Panc1 (cell line): ENCODE results near the gene TREX2. TPM values are rescaled to one million over a fixed set of nuclear protein-coding genes. Genes with fewer than 3 reads are reported as not detected.

Experiments
- ATAC-seq: fragments of 200-7000 bp; cut with Tn5 transposase; 2 replicates; pipeline ENCODE4 v1.9.1; 2020; ENCODE audit warnings: mild to moderate bottlenecking, moderate library complexity
- BruUV-seq: library from RNA; stranded (reverse); fragments of 400-500 nt; replicated peaks from 2 replicates; lab custom pipeline; 2021; lab: Mats Ljungman, UMichigan
- CTCF ChIA-PET: fragments of 300-600 bp; sonication (Branson Sonifier 250); formaldehyde crosslinking; loops from one replicate; lab custom pipeline; 2022; ENCODE audit warnings: antibody characterized with exemption; lab: Charles Lee
- POLR2A ChIA-PET: fragments of 300-600 bp; sonication (Branson Sonifier 250); formaldehyde crosslinking; loops from one replicate; lab custom pipeline; 2022; ENCODE audit warnings: antibody characterized with exemption; lab: Charles Lee
- DNase-seq: peaks from one replicate; pipeline ENCODE4 v3.0.0-alpha.2; 2010; ENCODE audit warnings: low read depth, low spot score
- H3K27ac ChIP-seq: 2 replicates; pipeline ENCODE4 v1.5.1; 2011; ENCODE audit warnings: mild to moderate bottlenecking, low read length, inconsistent platforms
- H3K27me3 ChIP-seq: fragments of 200-500 bp; sonication (Bioruptor generic); 2 replicates; pipeline ENCODE4 v1.6.0; 2014; ENCODE audit warnings: low read length, inconsistent platforms; ENCODE audit not compliant: control insufficient read depth, insufficient read depth
- H3K36me3 ChIP-seq: fragments of 200-500 bp; sonication (Bioruptor generic); 2 replicates; pipeline ENCODE4 v1.5.1; 2014; ENCODE audit warnings: inconsistent platforms, mild to moderate bottlenecking, low read length, moderate library complexity; ENCODE audit not compliant: control insufficient read depth, insufficient read depth
- H3K4me1 ChIP-seq: 2 replicates; pipeline ENCODE4 v1.5.1; 2011; ENCODE audit warnings: inconsistent platforms, mild to moderate bottlenecking, low read length, moderate library complexity; ENCODE audit not compliant: control insufficient read depth, insufficient read depth
- H3K4me3 ChIP-seq, 2 experiments: 2 replicates each; pipeline ENCODE4 v1.5.1; 2011 to 2012; ENCODE audit warnings: low read depth in 2 of 2, low read length in 2 of 2, mild to moderate bottlenecking in 2 of 2, inconsistent platforms in 1 of 2, moderate library complexity in 1 of 2
- H3K9me3 ChIP-seq: fragments of 200-500 bp; sonication (Bioruptor generic); 2 replicates; pipeline ENCODE4 v1.5.1; 2014; ENCODE audit warnings: low read depth, mild to moderate bottlenecking, inconsistent platforms, low read length, moderate library complexity; ENCODE audit not compliant: control insufficient read depth, insufficient read depth
- POLR2AphosphoS5 ChIP-seq: IDR thresholded peaks from 2 replicates; pipeline ENCODE4 v1.6.1; 2012; ENCODE audit warnings: mild to moderate bottlenecking, low read depth, low read length, moderate library complexity
- REST ChIP-seq, 2 experiments: IDR thresholded peaks; 2 replicates each; pipeline ENCODE4 v1.6.1; 2011 to 2012; ENCODE audit warnings: low read depth in 2 of 2, control low read depth in 1 of 2, low read length in 1 of 2, mild to moderate bottlenecking in 1 of 2, moderate library complexity in 1 of 2; ENCODE audit not compliant: insufficient read depth in 1 of 2
- SIN3A ChIP-seq: IDR thresholded peaks from 2 replicates; pipeline ENCODE4 v1.6.1; 2012; ENCODE audit warnings: low read depth, mild to moderate bottlenecking, low read length, moderate library complexity, borderline replicate concordance; ENCODE audit not compliant: insufficient read depth
- TCF7L2 ChIP-seq: IDR thresholded peaks from 2 replicates; pipeline ENCODE4 v1.6.1; 2011; ENCODE audit warnings: mild to moderate bottlenecking, low read depth, low read length, inconsistent platforms
- in situ Hi-C: cut with HindIII; loops from 2 replicates; pipeline ENCODE4 v1.10.0; 2016; ENCODE audit warnings: low sequenced_read_pairs, low pct_unique_long_range_greater_than_20kb
- intact Hi-C: fragments of 100-400 bp; cut with micrococcal nuclease; formaldehyde crosslinking; loops from one replicate; pipeline ENCODE4 v1.10.0; 2022; ENCODE audit not compliant: unreplicated experiment
- total RNA-seq: library from RNA; stranded (reverse); gene quantifications from one replicate; pipeline ENCODE4 v1.2.1, GENCODE V29; 2021; ENCODE audit not compliant: unreplicated experiment
- TF ChIP-seq, protein P1 (sequence below): fragments of 450-650 bp; IDR thresholded peaks from 2 replicates; pipeline ENCODE4 v1.5.1; 2017; ENCODE audit warnings: mild to moderate bottlenecking

TREX2 gene
- total RNA-seq, 1 experiment from 2014 or later: 2.4 TPM

DNA sequence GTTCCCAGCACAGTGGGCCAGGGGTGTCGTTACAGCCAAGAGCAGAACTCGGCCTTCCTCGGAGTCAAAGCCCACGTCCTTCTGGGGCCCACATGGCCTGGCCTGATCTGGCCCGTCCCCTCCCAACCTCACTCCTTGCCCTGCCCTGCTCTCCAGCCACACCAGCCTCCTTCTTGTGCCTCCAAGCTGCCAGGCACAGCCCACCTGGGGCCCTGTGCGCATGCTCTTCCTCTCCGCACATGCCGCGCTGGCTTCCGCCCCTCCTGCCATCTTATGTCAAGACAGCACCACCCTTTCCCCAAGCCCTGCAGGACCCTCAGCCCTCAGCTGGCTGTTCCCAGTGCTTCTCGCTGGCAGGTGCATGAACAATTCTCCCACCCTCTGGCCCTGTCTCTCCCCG, 17.7 kb upstream of the TREX2 start:
- H3K36me3 ChIP-seq: no peaks in the 10 kb centered on the region
- DNase-seq: no peak
- TF ChIP-seq, protein P1, sequence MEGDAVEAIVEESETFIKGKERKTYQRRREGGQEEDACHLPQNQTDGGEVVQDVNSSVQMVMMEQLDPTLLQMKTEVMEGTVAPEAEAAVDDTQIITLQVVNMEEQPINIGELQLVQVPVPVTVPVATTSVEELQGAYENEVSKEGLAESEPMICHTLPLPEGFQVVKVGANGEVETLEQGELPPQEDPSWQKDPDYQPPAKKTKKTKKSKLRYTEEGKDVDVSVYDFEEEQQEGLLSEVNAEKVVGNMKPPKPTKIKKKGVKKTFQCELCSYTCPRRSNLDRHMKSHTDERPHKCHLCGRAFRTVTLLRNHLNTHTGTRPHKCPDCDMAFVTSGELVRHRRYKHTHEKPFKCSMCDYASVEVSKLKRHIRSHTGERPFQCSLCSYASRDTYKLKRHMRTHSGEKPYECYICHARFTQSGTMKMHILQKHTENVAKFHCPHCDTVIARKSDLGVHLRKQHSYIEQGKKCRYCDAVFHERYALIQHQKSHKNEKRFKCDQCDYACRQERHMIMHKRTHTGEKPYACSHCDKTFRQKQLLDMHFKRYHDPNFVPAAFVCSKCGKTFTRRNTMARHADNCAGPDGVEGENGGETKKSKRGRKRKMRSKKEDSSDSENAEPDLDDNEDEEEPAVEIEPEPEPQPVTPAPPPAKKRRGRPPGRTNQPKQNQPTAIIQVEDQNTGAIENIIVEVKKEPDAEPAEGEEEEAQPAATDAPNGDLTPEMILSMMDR: no peak
- TF ChIP-seq SIN3A (no peak), REST (IDR thresholded peaks at IDR 0.05; ENCODE audit: insufficient read depth in 1 of 2, low read depth in 2 of 2, low read length in 1 of 2) (no peak), TCF7L2 (no peak), POLR2AphosphoS5 (no peak)
- H3K9me3 ChIP-seq: no peaks in the 10 kb centered on the region
- no peak overlapping the region for H3K27ac ChIP-seq
- ATAC-seq: no peak
- H3K4me1 ChIP-seq: no peaks in the 10 kb centered on the region
- POLR2A ChIA-PET: no interaction called here
- intact Hi-C loops: no loop called here
- BruUV-seq: no TSS peak
- no peak overlapping the region for H3K4me3 ChIP-seq
- H3K27me3 ChIP-seq: no peaks in the 10 kb centered on the region
- in situ Hi-C loops: no loop called here
- CTCF ChIA-PET: no interaction called here

- Histone ChIP-seq H3K27ac (no peak overlapping the region), H3K4me3 (no peak overlapping the region), H3K9me3 (no peaks in the 10 kb centered on the region), H3K4me1 (no peaks in the 10 kb centered on the region), H3K36me3 (no peaks in the 10 kb centered on the region), H3K27me3 (no peaks in the 10 kb centered on the region)
- BruUV-seq: no TSS peak
- in situ Hi-C loops: no loop called here
- no peak for TF ChIP-seq SIN3A
- TF ChIP-seq TCF7L2: no peak
- TF ChIP-seq, protein P1: no peak
- no peak for TF ChIP-seq POLR2AphosphoS5
- POLR2A ChIA-PET: no interaction called here
- ATAC-seq: no peak
- DNase-seq: no peak
- intact Hi-C loops: no loop called here
- CTCF ChIA-PET: no interaction called here
Measured at GRCh38 chrX:153463031-153463430, 17.2 kb upstream of the TREX2 start.
